T-helper 1 cell (primary cell): ENCODE data around the gene WIPF3.

Experiments
- DNase-seq, 5 donors: peaks; one replicate each; pipeline ENCODE4 v3.0.0-alpha.2; 2012 to 2020

WIPF3 gene

DNA sequence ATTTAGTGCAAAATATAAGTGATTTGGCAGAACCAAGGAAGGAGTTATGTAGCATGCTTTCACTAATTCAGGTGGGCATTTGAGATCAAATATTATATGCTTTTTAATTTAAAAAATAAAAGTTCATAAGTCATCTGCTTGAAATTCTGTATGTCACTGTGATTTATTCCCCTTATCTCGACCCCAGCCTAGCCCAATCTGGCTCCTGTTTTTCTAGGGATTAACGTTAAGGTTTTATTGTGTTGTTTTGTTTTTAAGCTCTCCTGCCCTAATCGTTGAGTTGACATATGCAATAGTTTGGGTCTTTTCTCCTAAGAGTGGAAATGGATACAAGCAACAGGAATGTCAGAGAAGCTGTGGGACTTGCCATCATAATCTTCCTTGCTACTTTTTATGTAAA lies 42.6 kb downstream of the WIPF3 start:
- DNase-seq, result no peak

- no peak for DNase-seq
Observed at GRCh38 chr7:29851487-29851886, 45.2 kb downstream of the WIPF3 start.

GRCh38 chr7:29852457-29852856 lies 46.1 kb downstream of the WIPF3 start:
- no peak for DNase-seq

GRCh38 chr7:29853072-29853471 lies 46.8 kb downstream of the WIPF3 start:
- DNase-seq, result no peak

GRCh38 chr7:29853789-29854188 lies 47.5 kb downstream of the WIPF3 start:
- DNase-seq, result no peak

DNA sequence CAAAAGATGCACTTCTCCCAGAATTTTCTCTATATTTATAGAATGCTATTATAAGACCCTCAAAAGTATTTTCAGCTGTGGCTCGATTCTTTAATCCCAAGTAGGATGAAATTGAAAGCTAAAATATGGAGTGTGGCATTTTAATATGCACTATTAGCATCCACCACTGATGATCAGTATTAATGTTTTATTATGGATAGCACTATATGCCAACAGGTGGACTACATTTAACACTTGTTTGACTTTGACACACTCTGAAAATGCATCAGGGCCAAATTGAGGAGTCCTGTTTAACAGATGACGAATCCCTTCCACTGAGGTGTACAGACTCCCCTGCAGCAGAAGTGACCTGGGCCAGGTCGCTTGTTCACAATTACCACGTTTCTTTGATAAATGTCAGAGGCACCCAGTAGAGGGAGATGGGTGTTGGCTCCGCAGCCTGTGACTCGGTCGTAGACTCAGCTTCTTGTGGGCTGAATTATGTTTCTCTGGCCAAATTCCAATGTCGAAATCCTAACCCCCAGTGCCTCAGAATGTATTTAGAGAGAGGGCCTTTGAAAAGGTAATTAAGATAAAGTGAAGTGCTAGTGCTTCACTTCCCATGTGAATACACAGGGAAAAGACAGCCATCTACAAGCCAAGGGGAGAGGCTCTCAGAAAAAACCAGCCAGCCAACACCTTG lies 48.1 kb downstream of the WIPF3 start:
- no peak for DNase-seq

DNA sequence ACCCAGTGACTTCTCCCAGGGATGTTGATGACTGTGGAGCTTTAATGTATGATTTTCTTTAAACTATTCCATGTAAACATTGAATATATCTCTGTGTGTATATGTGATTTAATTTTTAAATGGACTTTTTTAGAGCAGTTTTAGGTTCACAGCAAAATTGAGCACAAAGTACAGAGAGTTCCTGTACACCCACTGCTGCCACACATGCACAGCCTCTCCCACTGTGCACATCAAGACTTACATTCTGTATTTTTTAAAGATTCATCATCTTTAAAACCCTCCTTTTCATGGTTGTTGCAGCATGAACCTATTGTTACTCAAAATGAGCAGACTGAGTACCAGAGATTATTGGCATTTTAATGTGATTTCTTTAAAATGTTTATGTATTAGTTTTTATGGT lies 51.3 kb downstream of the WIPF3 start:
- DNase-seq, result no peak

DNA sequence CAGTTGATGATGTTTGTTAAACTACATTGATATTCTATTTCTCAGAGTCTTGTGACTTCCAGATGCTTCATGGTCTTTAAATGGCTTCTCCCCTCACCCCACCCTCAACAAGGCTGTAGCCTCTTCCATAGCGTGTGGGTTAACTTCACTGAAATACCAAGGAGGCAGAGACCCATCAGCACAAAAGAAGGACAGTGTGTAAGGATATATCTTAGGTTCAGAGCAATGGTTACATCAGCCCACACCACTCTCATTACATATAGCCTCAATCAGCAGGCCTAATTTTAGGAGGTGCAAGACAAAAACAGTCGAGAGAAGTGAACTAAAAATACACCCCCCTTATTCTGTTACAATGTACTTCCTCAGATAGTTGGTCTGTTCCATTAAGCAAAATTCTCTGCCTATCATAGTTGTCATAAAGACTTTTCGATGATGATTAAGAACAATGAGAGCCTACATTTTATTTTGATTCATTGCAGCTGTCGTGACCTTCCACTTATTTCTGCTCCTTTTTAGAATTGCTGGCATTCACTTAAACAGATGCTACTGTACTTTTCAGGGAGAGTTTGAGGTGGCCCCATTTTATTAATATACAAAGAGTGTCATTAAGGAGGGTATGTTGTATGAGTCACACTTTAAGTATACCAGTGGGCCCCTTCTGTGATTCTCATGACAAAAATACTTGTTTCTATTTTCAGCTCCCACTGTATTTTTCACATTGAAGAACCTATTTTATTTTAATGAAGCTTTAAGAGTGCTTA lies 52.1 kb downstream of the WIPF3 start:
- no peak for DNase-seq

DNA sequence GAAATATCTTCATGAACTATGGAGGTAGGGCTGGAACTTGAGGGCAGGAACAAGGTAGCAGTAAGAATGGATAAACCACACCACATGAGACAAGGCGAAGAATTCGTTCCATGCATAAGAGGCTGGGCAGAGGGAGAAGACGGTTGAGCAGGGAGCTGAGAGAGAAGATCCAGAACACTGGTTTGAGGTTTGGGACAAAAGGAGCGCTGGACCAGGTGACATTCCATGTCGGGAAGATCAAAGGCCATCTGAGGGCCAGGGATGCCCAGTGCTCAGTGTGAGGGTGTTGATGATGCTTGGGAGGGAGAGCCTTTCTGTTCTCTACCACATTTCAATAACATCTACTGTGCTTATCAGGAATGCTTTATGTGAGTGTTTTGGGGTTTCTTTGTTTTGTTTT lies 52.8 kb downstream of the WIPF3 start:
- DNase-seq, result no peak

DNA sequence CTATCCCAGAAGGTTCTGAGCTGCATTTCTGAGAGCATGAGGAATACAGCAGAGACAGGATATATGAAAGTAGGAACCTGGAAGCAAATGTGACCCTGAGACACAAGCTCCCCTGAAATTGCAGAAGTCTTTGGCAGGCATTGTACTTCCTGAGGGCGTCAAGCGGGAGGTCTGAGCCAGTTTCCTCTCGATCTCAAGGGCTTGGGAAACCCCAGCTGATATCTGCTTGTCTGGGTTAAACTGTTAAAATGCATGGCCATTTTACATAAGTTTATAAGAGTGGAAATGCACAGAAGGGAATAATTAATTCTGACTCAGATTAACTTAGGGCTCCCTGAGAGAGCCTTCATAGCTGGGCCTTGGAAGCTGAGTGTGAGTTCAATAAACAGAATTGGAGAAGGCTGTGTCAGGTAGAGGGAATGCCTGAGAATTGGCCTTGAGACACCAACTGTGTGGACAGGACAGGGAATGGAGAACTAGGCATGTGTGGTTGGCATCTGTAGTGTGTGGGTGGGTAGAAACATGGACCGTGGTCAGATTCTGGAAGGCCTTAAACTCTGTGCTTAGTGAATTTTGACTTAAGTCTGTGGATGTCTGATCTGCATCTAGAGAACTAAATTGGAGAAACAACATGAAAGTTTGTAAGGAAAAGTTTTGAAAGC lies 53.3 kb downstream of the WIPF3 start:
- DNase-seq, result no peak

GRCh38 chr7:29860186-29860585 lies 53.9 kb downstream of the WIPF3 start:
- DNase-seq, result no peak

- DNase-seq, result no peak
Observed at GRCh38 chr7:29861884-29862283, 55.6 kb downstream of the WIPF3 start.

DNA sequence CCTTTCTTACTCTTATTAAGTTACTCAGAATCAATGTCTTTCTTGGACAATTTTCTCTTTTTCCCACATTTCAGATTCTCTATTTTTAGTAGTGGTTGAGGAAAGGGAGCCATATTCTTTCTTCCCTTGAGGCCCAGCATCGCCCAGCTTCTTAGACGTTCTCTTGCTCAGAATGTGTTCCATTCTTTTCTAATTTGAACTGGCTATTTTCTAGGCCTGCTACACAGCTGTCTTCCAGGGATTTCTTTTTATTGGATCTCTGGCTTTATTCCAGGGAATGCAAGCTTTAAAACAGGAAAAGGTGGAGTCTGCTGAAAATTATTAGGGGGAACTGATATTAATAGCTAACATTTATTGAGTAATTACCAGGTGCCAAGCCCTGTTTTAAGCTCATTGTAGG lies 58.3 kb downstream of the WIPF3 start:
- no peak for DNase-seq

- no peak for DNase-seq
Observed at GRCh38 chr7:29865526-29865925, 59.2 kb downstream of the WIPF3 start.

DNA sequence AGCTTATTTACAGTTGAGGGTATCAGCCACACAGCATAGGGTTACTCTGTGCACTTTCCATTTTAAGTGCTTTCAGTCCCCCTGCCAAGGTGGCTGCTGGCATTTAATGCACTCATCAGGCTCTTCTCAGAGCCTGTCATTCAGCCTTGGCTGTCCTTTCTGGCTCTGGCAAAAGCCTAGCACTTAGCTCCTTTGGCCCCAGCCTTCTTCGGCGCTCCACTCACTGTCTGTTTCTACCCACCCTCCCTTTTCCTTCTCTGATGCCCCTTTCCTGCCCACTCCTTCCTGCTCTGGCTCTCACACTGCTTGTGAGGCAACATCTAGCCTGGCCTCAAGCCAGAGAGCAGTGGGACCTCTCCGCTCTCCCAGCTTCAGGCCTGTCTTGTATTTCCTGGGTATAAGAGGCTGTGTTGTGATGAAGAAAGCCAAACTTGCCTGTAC lies 60.2 kb downstream of the WIPF3 start:
- no peak for DNase-seq

DNA sequence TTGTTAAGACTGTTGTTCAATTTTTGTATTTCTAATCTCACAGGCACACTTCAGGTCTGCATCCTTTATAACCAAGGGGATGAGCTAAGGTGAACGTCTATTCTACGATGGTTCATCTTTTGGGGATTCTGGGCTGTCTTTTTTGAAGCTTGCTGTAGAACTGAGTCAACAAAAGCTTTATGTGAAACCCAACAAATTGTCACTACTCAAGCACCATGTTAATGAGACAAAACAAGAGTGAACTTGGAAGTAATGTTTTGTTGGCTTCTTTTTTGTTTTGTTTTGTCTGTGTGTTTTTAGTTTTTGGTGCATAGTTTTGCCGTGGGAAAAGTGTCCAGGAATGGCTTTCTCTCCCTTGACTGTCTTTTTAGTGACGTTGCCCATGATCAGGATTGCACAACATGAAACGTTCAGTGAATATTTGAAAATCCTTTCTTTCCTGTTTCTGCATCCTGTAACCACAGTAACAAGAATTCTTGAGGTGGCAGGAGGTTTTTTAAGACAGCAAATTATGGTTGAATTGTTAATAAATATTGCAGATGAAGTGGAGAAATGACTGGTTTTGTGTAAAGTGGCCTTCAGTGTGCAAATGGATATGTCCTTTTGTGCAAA lies 65.6 kb downstream of the WIPF3 start:
- DNase-seq, result no peak

GRCh38 chr7:29873644-29874294 lies 67.5 kb downstream of the WIPF3 start:
- DNase-seq, result no peak

DNA sequence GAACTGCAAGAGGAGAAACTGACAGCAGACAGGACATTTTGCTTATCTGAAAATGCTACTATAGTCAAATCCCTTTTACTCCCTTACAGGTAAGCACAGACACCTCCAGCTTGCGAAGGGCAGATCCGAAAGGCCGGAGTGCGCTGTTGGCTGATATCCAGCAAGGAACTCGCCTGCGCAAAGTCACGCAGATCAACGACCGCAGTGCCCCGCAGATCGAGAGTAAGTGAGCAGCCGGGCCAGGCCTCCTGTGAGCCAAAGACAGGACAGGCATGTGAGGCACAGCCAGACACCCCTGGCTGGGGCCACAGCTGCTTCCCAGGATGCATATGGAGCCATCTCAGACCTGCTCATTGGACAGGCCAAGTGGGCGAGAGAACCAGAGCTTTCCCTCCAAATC lies 69.4 kb downstream of the WIPF3 start:
- no peak for DNase-seq

DNA sequence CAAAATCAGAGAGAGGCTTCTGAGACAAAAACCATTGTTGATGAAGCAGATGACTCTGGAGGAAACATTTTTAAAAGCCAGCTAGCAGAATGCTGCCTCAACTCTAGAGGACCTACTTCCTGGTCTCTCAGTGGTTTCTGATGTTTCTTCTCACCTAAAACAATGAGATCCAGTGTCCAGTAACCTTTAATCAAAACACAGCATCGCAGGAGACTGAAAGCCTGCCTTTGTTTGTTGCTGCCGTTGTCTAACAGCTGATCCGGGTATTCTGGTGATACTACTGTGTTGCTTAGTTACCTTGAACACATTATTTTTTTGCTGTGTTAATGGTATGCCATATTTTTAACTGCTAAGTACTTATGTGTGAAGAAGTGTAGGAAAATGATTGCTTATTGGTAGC lies 70.9 kb downstream of the WIPF3 start:
- no peak for DNase-seq

- peak in 1 of 5 donors; percentile 18 for DNase-seq
Observed at GRCh38 chr7:29878081-29878688, 71.9 kb downstream of the WIPF3 start.

GRCh38 chr7:29879609-29880008 lies 73.3 kb downstream of the WIPF3 start:
- no peak for DNase-seq

- no peak for DNase-seq
Observed at GRCh38 chr7:29881724-29882123, 75.4 kb downstream of the WIPF3 start.

DNA sequence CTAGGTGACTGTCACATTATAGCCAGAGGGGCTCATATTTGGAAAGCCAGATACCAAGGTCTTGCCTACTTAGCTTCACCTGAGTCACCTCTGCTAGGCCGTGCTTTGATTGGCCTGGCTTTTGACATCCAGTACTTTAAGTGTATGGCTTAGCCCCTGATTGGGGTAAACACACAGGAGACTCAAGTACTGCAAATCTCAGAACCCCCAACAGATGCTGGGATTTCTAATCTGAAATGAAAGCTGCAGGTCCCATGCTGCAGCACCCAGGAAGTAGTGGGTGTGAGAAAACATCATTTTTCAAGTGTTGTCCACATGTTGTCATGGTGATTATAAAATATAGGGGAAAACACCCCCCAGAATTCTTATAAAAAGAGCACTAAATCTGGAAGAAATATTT lies 76.2 kb downstream of the WIPF3 start:
- no peak for DNase-seq
